Activated naive CD4-positive, alpha-beta T cell treated with anti-CD3 and anti-CD28 coated beads, Interleukin-2, amount 50 U/mL, for 16 hours (primary cell): Measurements from ENCODE around the gene SELENOO.

Source experiments
- DNase-seq: peaks from one replicate; pipeline ENCODE4 v3.0.0-alpha.2; 2020

SELENOO gene

GRCh38 chr22:50243685-50244419 lies 43.0 kb downstream of the SELENOO start:
- no peak for DNase-seq

- DNase-seq: peak; percentile 94
Measured at GRCh38 chr22:50244420-50245213, 43.8 kb downstream of the SELENOO start, which contains the start of gene TUBGCP6. TSS of gene TUBGCP6 (minus strand) at chr22:50245023. CDS start at chr22:50244459, 564 bp downstream.

GRCh38 chr22:50245214-50246072 lies 44.6 kb downstream of the SELENOO start:
- DNase-seq: no peak

GRCh38 chr22:50246242-50247175 lies 45.7 kb downstream of the SELENOO start:
- no peak for DNase-seq

- no peak for DNase-seq
Measured at GRCh38 chr22:50247748-50248147, 46.9 kb downstream of the SELENOO start.

- no peak for DNase-seq
Measured at GRCh38 chr22:50248196-50249081, 47.6 kb downstream of the SELENOO start.

GRCh38 chr22:50249341-50250248 lies 48.8 kb downstream of the SELENOO start:
- DNase-seq: no peak

GRCh38 chr22:50250249-50250554 lies 49.4 kb downstream of the SELENOO start:
- DNase-seq: no peak

GRCh38 chr22:50250555-50251476 lies 50.0 kb downstream of the SELENOO start, which contains the start of gene HDAC10:
TSS of gene HDAC10 (minus strand) at chr22:50251265. CDS start at chr22:50251032, 233 bp downstream.
- DNase-seq: peak; percentile 83

GRCh38 chr22:50251477-50252081 lies 50.8 kb downstream of the SELENOO start:
- DNase-seq: no peak

- DNase-seq: peak; percentile 77
Measured at GRCh38 chr22:50252082-50253045, 51.6 kb downstream of the SELENOO start.

GRCh38 chr22:50253046-50253915 lies 52.5 kb downstream of the SELENOO start:
- no peak for DNase-seq

GRCh38 chr22:50253941-50254340 lies 53.1 kb downstream of the SELENOO start:
- DNase-seq: no peak

GRCh38 chr22:50255099-50255498 lies 54.3 kb downstream of the SELENOO start:
- no peak for DNase-seq

GRCh38 chr22:50255607-50256006 lies 54.8 kb downstream of the SELENOO start:
- no peak for DNase-seq
